SK-N-SH treated with all-trans-retinoic acid at 6 μM for 48 hours (cell line): ENCODE measurements around the gene SAMSN1.
"Not testable (repeated sequence)": the region's sequence is repeated elsewhere in the genome, so short reads cannot be mapped to it uniquely, and the experiment has no call there.

Experiments
- ATAC-seq: fragments of 200-7000 bp; cut with Tn5 transposase; 3 replicates; pipeline ENCODE4 v1.9.1; 2020; ENCODE audit warnings: mild to moderate bottlenecking, moderate library complexity
- ARNTL ChIP-seq: fragments of 450-650 bp; formaldehyde crosslinking; IDR thresholded peaks from 2 replicates; pipeline ENCODE4 v1.5.0; 2020; ENCODE audit warnings: low read depth, mild to moderate bottlenecking, moderate library complexity, borderline replicate concordance
- BACH2 ChIP-seq: fragments of 250-450 bp; sonication (Bioruptor Pico); IDR thresholded peaks from 2 replicates; pipeline ENCODE4 v1.9.0; 2021; ENCODE audit warnings: mild to moderate bottlenecking, borderline replicate concordance
- CSDC2 ChIP-seq: fragments of 250-450 bp; sonication (Bioruptor Pico); IDR thresholded peaks from 2 replicates; pipeline ENCODE4 v1.5.0; 2020; ENCODE audit warnings: mild to moderate bottlenecking, moderate library complexity
- ESRRG ChIP-seq: fragments of 250-450 bp; sonication (Bioruptor Pico); IDR thresholded peaks from 2 replicates; pipeline ENCODE4 v1.6.1; 2021; ENCODE audit warnings: mild to moderate bottlenecking
- GLIS3 ChIP-seq: fragments of 250-450 bp; sonication (Bioruptor Pico); IDR thresholded peaks from 2 replicates; pipeline ENCODE4 v1.5.0; 2020; ENCODE audit warnings: mild to moderate bottlenecking, moderate library complexity
- ISL1 ChIP-seq: fragments of 250-450 bp; sonication (Bioruptor Pico); IDR thresholded peaks from 2 replicates; pipeline ENCODE4 v2.1.2; 2022; ENCODE audit warnings: mild to moderate bottlenecking, moderate library complexity
- OSR1 ChIP-seq: fragments of 250-450 bp; sonication (Bioruptor Pico); IDR thresholded peaks from 2 replicates; pipeline ENCODE4 v1.8.0; 2022; ENCODE audit warnings: moderate library complexity, mild to moderate bottlenecking, inconsistent platforms
- PPARA ChIP-seq: fragments of 250-450 bp; sonication (Bioruptor Pico); IDR thresholded peaks from 2 replicates; pipeline ENCODE4 v1.5.0; 2020; ENCODE audit warnings: mild to moderate bottlenecking, borderline replicate concordance
- RARB ChIP-seq: fragments of 250-450 bp; sonication (Bioruptor Pico); IDR thresholded peaks from 2 replicates; pipeline ENCODE4 v1.8.0; 2021; ENCODE audit warnings: mild to moderate bottlenecking, moderate library complexity
- SNAI2 ChIP-seq: fragments of 250-450 bp; sonication (Bioruptor Pico); IDR thresholded peaks from 2 replicates; pipeline ENCODE4 v1.5.0; 2020; ENCODE audit warnings: mild to moderate bottlenecking, moderate library complexity
- TCF4 ChIP-seq: fragments of 250-450 bp; sonication (Bioruptor Pico); IDR thresholded peaks from 2 replicates; pipeline ENCODE4 v1.8.0; 2021; ENCODE audit warnings: mild to moderate bottlenecking, moderate library complexity, borderline replicate concordance
- TOX ChIP-seq: fragments of 250-450 bp; sonication (Bioruptor Pico); IDR thresholded peaks from 2 replicates; pipeline ENCODE4 v1.8.0; 2021; ENCODE audit warnings: mild to moderate bottlenecking, moderate library complexity, borderline replicate concordance
- ZC3H10 ChIP-seq: fragments of 250-450 bp; sonication (Bioruptor Pico); IDR thresholded peaks from 2 replicates; pipeline ENCODE4 v1.5.1; 2021; ENCODE audit warnings: mild to moderate bottlenecking, moderate library complexity
- ZFP3 ChIP-seq: fragments of 250-450 bp; sonication (Bioruptor Pico); IDR thresholded peaks from 2 replicates; pipeline ENCODE4 v1.5.0; 2020; ENCODE audit warnings: mild to moderate bottlenecking, moderate library complexity
- ZNF565 ChIP-seq: fragments of 450-650 bp; formaldehyde crosslinking; conservative IDR thresholded peaks from 2 replicates; pipeline ENCODE4 v1.5.0; 2020; ENCODE audit warnings: low read depth, mild to moderate bottlenecking, moderate library complexity
- ZNF8 ChIP-seq: fragments of 450-650 bp; formaldehyde crosslinking; IDR thresholded peaks from 2 replicates; pipeline ENCODE4 v1.5.0; 2020; ENCODE audit warnings: mild to moderate bottlenecking, moderate library complexity
- TF ChIP-seq, protein P1 (sequence below): fragments of 250-450 bp; sonication (Bioruptor Pico); IDR thresholded peaks from 2 replicates; pipeline ENCODE4 v1.5.0; 2020; ENCODE audit warnings: mild to moderate bottlenecking, moderate library complexity
- TF ChIP-seq, protein P2 (sequence below): fragments of 250-450 bp; sonication (Bioruptor Pico); IDR thresholded peaks from 2 replicates; pipeline ENCODE4 v1.5.1; 2021; ENCODE audit warnings: mild to moderate bottlenecking, moderate library complexity
- TF ChIP-seq, protein P3 (sequence below): fragments of 250-450 bp; sonication (Bioruptor Pico); IDR thresholded peaks from 2 replicates; pipeline ENCODE4 v1.5.1; 2020; ENCODE audit warnings: low read depth, mild to moderate bottlenecking, moderate library complexity
- TF ChIP-seq, protein P4 (sequence below): fragments of 250-450 bp; sonication (Bioruptor Pico); IDR thresholded peaks from 2 replicates; pipeline ENCODE4 v1.8.0; 2021; ENCODE audit warnings: low read depth, mild to moderate bottlenecking, moderate library complexity, borderline replicate concordance
- TF ChIP-seq, protein P5 (sequence below): fragments of 250-450 bp; sonication (Bioruptor Pico); IDR thresholded peaks from 2 replicates; pipeline ENCODE4 v1.8.0; 2020; ENCODE audit warnings: mild to moderate bottlenecking, moderate library complexity, borderline replicate concordance

SAMSN1 gene

DNA sequence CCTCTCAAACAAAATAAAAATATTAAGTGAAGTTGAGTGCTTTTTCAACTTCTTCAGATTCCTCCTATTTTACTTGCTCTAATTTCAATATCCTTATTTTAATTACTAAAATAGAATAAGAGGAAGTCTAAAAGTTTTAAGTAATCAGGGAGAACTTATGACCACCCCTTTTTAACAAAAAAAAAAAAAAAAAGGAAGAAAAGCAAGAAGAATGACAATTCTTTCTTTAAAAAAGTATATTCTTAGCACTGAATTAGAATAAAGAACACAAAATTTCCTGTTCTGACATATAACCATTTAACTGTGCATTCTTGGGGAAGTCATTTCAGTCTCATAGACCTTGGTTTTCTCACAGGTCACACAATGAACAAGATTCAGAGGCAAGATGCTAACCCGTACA lies 46.8 kb downstream of the SAMSN1 start:
- no peak for TF ChIP-seq RARB (CRISPR knock-in tag)
- no peak for TF ChIP-seq ZFP3 (CRISPR knock-in tag)
- no peak for TF ChIP-seq SNAI2 (CRISPR knock-in tag)
- TF ChIP-seq, protein P1, sequence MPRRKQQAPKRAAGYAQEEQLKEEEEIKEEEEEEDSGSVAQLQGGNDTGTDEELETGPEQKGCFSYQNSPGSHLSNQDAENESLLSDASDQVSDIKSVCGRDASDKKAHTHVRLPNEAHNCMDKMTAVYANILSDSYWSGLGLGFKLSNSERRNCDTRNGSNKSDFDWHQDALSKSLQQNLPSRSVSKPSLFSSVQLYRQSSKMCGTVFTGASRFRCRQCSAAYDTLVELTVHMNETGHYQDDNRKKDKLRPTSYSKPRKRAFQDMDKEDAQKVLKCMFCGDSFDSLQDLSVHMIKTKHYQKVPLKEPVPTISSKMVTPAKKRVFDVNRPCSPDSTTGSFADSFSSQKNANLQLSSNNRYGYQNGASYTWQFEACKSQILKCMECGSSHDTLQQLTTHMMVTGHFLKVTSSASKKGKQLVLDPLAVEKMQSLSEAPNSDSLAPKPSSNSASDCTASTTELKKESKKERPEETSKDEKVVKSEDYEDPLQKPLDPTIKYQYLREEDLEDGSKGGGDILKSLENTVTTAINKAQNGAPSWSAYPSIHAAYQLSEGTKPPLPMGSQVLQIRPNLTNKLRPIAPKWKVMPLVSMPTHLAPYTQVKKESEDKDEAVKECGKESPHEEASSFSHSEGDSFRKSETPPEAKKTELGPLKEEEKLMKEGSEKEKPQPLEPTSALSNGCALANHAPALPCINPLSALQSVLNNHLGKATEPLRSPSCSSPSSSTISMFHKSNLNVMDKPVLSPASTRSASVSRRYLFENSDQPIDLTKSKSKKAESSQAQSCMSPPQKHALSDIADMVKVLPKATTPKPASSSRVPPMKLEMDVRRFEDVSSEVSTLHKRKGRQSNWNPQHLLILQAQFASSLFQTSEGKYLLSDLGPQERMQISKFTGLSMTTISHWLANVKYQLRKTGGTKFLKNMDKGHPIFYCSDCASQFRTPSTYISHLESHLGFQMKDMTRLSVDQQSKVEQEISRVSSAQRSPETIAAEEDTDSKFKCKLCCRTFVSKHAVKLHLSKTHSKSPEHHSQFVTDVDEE (CRISPR knock-in tag), result no peak
- TF ChIP-seq ISL1 (CRISPR knock-in tag), result no peak
- no peak for TF ChIP-seq GLIS3 (CRISPR knock-in tag)
- no peak for TF ChIP-seq TOX (CRISPR knock-in tag)
- no peak for TF ChIP-seq ZNF8
- TF ChIP-seq, protein P2, sequence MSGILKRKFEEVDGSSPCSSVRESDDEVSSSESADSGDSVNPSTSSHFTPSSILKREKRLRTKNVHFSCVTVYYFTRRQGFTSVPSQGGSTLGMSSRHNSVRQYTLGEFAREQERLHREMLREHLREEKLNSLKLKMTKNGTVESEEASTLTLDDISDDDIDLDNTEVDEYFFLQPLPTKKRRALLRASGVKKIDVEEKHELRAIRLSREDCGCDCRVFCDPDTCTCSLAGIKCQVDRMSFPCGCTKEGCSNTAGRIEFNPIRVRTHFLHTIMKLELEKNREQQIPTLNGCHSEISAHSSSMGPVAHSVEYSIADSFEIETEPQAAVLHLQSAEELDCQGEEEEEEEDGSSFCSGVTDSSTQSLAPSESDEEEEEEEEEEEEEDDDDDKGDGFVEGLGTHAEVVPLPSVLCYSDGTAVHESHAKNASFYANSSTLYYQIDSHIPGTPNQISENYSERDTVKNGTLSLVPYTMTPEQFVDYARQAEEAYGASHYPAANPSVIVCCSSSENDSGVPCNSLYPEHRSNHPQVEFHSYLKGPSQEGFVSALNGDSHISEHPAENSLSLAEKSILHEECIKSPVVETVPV (CRISPR knock-in tag), result no peak
- no peak for TF ChIP-seq CSDC2 (CRISPR knock-in tag)
- TF ChIP-seq ARNTL (CRISPR knock-in tag), result no peak
- TF ChIP-seq, all 23 proteins: peak for 0
- no peak for ATAC-seq

DNA sequence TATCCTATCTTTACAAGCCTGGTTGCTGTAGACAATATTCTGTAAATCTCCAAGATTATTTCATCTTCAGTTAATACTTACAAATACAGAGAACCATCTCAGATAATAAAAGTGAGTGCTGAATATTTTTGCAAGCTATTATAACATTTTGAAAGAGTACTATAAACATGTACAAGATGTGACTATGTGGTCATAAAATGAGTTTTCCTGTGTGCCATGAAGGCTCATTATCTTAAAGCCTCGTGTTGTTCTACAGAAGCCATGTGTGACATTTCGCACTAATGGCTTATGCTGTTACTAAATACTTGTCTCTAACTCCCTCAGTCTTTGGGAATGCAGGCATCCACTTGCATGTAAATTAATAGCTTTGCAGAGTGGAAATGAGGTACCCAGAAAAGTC lies 48.3 kb downstream of the SAMSN1 start:
- ATAC-seq, result no peak
- TF ChIP-seq SNAI2 (CRISPR knock-in tag), result no peak
- TF ChIP-seq, protein P3, sequence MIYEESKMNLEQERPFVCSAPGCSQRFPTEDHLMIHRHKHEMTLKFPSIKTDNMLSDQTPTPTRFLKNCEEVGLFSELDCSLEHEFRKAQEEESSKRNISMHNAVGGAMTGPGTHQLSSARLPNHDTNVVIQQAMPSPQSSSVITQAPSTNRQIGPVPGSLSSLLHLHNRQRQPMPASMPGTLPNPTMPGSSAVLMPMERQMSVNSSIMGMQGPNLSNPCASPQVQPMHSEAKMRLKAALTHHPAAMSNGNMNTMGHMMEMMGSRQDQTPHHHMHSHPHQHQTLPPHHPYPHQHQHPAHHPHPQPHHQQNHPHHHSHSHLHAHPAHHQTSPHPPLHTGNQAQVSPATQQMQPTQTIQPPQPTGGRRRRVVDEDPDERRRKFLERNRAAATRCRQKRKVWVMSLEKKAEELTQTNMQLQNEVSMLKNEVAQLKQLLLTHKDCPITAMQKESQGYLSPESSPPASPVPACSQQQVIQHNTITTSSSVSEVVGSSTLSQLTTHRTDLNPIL (CRISPR knock-in tag), result no peak
- TF ChIP-seq, protein P1 (CRISPR knock-in tag), result no peak
- TF ChIP-seq ZNF565 (CRISPR knock-in tag), result no peak
- TF ChIP-seq BACH2 (CRISPR knock-in tag), result no peak
- TF ChIP-seq TCF4 (CRISPR knock-in tag), result no peak
- TF ChIP-seq, protein P4, sequence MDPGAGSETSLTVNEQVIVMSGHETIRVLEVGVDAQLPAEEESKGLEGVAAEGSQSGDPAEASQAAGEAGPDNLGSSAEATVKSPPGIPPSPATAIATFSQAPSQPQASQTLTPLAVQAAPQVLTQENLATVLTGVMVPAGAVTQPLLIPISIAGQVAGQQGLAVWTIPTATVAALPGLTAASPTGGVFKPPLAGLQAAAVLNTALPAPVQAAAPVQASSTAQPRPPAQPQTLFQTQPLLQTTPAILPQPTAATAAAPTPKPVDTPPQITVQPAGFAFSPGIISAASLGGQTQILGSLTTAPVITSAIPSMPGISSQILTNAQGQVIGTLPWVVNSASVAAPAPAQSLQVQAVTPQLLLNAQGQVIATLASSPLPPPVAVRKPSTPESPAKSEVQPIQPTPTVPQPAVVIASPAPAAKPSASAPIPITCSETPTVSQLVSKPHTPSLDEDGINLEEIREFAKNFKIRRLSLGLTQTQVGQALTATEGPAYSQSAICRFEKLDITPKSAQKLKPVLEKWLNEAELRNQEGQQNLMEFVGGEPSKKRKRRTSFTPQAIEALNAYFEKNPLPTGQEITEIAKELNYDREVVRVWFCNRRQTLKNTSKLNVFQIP (CRISPR knock-in tag), result no peak
- no peak for TF ChIP-seq ARNTL (CRISPR knock-in tag)
- no peak for TF ChIP-seq ZC3H10 (CRISPR knock-in tag)
- no peak for TF ChIP-seq PPARA (CRISPR knock-in tag)
- TF ChIP-seq ISL1 (CRISPR knock-in tag), result no peak
- no peak for TF ChIP-seq OSR1 (CRISPR knock-in tag)

DNA sequence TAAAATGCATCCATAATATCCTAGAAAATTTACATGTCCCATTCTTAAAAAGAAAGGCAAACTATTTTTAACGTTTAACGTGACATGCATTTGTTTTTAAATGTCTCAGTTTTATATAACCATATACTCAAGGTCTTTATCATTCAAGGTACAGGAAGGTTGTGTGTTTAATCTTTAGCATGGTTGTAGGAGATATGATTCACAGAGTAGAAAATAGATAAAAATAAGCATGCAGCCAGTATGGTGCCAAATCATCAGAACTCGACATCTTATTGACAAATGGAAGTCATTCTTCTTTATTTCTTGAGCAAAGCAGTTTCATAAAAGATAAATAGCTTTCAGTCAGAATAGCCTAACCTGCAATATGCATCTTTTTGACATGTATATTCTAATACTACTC lies 51.0 kb downstream of the SAMSN1 start:
- ATAC-seq, result no peak
- TF ChIP-seq ISL1 (CRISPR knock-in tag), result no peak
- TF ChIP-seq ARNTL (CRISPR knock-in tag), result no peak
- TF ChIP-seq ESRRG (CRISPR knock-in tag), result no peak
- TF ChIP-seq OSR1 (CRISPR knock-in tag), result no peak
- no peak for TF ChIP-seq TOX (CRISPR knock-in tag)
- TF ChIP-seq RARB (CRISPR knock-in tag), result no peak
- TF ChIP-seq, protein P5, sequence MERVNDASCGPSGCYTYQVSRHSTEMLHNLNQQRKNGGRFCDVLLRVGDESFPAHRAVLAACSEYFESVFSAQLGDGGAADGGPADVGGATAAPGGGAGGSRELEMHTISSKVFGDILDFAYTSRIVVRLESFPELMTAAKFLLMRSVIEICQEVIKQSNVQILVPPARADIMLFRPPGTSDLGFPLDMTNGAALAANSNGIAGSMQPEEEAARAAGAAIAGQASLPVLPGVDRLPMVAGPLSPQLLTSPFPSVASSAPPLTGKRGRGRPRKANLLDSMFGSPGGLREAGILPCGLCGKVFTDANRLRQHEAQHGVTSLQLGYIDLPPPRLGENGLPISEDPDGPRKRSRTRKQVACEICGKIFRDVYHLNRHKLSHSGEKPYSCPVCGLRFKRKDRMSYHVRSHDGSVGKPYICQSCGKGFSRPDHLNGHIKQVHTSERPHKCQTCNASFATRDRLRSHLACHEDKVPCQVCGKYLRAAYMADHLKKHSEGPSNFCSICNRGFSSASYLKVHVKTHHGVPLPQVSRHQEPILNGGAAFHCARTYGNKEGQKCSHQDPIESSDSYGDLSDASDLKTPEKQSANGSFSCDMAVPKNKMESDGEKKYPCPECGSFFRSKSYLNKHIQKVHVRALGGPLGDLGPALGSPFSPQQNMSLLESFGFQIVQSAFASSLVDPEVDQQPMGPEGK (CRISPR knock-in tag), result no peak
- no peak for TF ChIP-seq ZFP3 (CRISPR knock-in tag)
- TF ChIP-seq, protein P2 (CRISPR knock-in tag), result no peak
- TF ChIP-seq, all 23 proteins: peak for 0

DNA sequence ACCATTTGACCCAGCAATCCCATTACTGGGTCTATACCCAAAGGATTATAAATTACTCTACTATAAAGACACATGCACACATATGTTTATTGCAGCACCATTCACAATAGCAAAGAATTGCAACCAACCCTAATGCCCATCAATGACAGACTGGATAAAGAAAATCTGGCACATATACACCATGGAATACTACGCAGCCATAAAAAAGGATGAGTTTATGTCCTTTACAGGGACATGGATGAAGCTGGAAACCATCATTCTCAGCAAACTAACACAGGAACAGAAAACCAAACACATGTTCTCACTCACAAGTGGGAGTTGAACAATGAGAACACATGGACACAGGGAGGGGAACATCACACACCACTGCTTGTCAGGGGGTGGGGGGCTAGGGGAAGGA lies 51.9 kb downstream of the SAMSN1 start:
- not testable (repeated sequence) for ATAC-seq
